HUES64 (cell line): ENCODE measurements around the gene THRAP3.

Experiments used
- H3K27ac ChIP-seq: 2 replicates; pipeline ENCODE4 v1.7.0; 2013; ENCODE audit warnings: low read depth, low read length, inconsistent platforms
- H3K27me3 ChIP-seq: 2 replicates; pipeline ENCODE4 v1.6.1; 2013; ENCODE audit warnings: mild to moderate bottlenecking, low read length; ENCODE audit not compliant: insufficient read depth
- H3K36me3 ChIP-seq: 2 replicates; pipeline ENCODE4 v1.6.1; 2013; ENCODE audit warnings: mild to moderate bottlenecking, low read length; ENCODE audit not compliant: insufficient read depth
- H3K4me1 ChIP-seq: 2 replicates; pipeline ENCODE4 v1.6.1; 2013; ENCODE audit warnings: mild to moderate bottlenecking, low read length, moderate library complexity; ENCODE audit not compliant: insufficient read depth
- H3K4me3 ChIP-seq: 2 replicates; pipeline ENCODE4 v1.5.1; 2013; ENCODE audit warnings: mild to moderate bottlenecking, low read length, moderate library complexity
- H3K9ac ChIP-seq: 2 replicates; pipeline ENCODE4 v1.6.1; 2013; ENCODE audit warnings: mild to moderate bottlenecking, low read depth, low read length
- H3K9me3 ChIP-seq: 2 replicates; pipeline ENCODE4 v1.6.1; 2013; ENCODE audit warnings: low read depth, low read length; ENCODE audit not compliant: insufficient read depth
- WGBS: fragments of 150-250, 120-280 bp; methylation state at CpG from one replicate; pipeline ENCODE4 v1.1.7; 2013; ENCODE audit warnings: missing lambda C conversion rate; 5-methylcytosine and 5-hydroxymethylcytosine counted together

The THRAP3 gene

GRCh38 chr1:36337830-36338229 lies 113.6 kb downstream of the THRAP3 start:
- 96% methylated on average over 6 of the region's 6 CpGs for WGBS
- Histone ChIP-seq H3K9ac (no peak overlapping the region), H3K9me3 (no peaks in the 10 kb centered on the region), H3K27me3 (no peaks in the 10 kb centered on the region), H3K4me1 (no peaks in the 10 kb centered on the region), H3K27ac (no peak overlapping the region), H3K4me3 (no peak overlapping the region), H3K36me3 (0 out of 2 replicates have a peak, but pooled peaks cover 11% of the 10 kb centered on the region)

DNA sequence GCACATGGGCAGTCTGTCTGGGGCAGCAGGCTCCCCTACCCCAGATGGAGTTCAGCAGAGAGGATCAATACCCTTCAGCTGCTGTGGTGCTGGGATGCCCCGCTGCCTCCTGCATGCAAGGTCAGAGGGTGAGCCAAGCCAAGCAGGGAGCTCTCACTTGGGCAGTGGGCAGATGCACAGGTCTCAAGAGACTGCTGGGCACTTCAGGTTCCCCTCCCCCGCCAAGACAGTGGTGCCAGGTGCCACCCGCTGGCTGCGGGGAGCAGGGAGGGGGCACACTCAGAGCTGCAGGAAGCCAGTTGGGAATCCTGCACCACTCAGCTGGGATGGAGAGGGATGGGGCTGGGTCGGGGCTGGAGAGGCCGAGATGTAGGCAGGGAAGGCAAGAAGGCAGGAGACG lies 115.0 kb downstream of the THRAP3 start:
- no peaks in the 10 kb centered on the region for H3K9me3 ChIP-seq
- no peaks in the 10 kb centered on the region for H3K27me3 ChIP-seq
- no peak overlapping the region for H3K4me3 ChIP-seq
- H3K4me1 ChIP-seq = no peaks in the 10 kb centered on the region
- no peak overlapping the region for H3K27ac ChIP-seq
- WGBS = 94% methylated on average over 7 of the region's 7 CpGs
- H3K36me3 ChIP-seq = peaks cover 20% of the 10 kb centered on the region
- H3K9ac ChIP-seq = no peak overlapping the region

DNA sequence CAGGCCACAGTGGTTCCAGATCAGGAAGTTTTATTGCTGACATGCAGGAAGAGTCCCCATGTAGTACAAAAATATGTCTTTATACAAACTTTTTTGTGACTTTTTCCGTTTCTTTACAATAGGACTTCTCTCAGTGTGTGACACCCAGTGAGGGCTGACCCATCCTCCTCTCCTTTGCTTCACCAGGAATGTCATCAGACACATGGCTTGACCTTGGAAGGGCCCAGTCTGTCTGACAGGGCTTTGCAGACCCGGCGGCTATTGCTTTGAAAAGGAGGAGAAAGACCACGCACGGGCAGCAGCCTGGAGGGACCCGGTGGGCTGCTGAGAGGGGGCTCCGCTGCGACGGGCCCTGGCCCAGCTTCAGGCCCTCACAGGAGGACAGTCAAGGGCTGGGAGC lies 115.4 kb downstream of the THRAP3 start:
- 98% methylated on average over 9 of the region's 9 CpGs for WGBS
- Histone ChIP-seq H3K4me1 (no peaks in the 10 kb centered on the region), H3K4me3 (no peak overlapping the region), H3K36me3 (peaks cover 22% of the 10 kb centered on the region), H3K27me3 (no peaks in the 10 kb centered on the region), H3K9ac (no peak overlapping the region), H3K9me3 (no peaks in the 10 kb centered on the region), H3K27ac (no peak overlapping the region)

DNA sequence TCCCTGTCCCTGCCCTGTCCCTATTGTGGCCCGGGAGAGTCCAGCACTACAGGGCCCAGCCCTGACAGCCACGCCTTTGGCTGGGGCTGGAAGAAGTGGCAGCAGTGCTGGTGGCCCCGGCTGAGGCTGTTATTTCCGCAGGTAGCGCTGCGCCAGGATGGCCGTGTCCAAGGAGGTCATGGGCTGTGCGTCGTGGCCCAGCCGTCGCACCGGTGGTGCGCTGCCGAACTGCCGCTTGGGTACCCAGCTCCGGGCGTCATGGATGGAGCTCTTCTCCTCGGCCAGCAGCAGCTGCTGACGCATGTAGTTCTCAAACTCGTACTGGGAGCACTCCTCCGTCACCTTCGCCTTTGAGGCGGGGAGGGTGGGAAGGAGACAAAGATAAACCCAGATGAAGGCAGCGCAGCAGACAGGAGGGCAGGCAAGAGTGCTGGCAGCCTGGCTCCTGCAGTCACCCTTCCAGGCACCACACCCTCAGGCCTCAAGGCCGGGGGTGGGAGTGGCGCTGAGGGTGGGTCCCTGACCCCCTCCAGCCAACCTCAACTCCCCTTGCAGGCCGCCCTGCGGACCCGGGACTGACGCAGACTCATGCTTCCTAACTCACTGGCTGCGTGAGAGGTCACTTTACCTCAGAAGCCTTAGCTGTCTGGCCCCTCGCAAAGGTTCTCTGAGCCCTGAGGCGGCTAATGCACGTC lies 117.5 kb downstream of the THRAP3 start:
- H3K36me3 ChIP-seq = peaks cover 38% of the 10 kb centered on the region
- no peak overlapping the region for H3K9ac ChIP-seq

DNA sequence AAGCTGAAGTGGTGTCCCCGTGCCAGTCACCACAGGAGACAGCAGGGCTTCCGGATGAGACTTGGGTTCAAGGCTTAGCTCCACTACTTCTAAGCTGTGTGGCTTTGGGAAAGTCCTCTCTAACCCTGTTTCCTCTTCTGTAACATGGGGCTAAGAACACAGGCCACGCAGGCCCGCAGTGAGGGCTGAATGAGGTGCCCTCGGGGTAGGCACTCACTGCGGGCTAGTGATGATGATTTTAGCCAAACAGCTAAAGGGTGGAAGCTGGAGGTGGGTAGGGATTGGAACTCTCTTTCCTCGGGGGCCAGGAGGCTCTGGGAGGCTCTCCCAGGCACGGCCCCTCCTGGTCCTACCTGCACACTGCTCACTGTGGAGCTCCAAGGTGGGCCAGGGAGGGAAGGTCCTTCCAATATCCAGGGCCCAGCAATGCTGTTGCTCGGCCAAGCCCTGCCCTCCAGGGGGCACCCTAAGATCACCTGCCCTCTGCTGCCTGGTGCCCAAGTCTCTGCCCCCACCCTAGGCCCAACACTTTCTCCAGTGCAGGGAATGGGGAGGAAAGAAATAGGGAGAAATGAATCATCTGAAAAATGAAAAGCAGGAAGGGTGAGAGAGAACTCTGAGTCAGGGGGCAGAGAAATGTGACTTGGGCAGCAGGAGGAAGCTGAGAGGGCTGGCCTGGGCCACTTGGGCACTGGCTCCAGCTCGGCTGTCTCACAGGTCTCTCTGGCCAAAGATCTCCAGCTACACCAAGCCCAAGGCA lies 118.4 kb downstream of the THRAP3 start:
- no peaks in the 10 kb centered on the region for H3K4me1 ChIP-seq
- H3K27ac ChIP-seq = no peak overlapping the region
- H3K27me3 ChIP-seq = no peaks in the 10 kb centered on the region
- WGBS = 90% methylated on average over 10 of the region's 10 CpGs
- no peak overlapping the region; the same call in 1 of the 2 replicates for H3K9ac ChIP-seq
- H3K36me3 ChIP-seq = peaks cover 45% of the 10 kb centered on the region
- H3K4me3 ChIP-seq = no peak overlapping the region
- no peaks in the 10 kb centered on the region for H3K9me3 ChIP-seq

More for the DNA sequence above, 117.5 kb downstream of the THRAP3 start:
- no peaks in the 10 kb centered on the region for H3K9me3 ChIP-seq
- no peak overlapping the region for H3K4me3 ChIP-seq
- H3K4me1 ChIP-seq = no peaks in the 10 kb centered on the region
- WGBS = 91% methylated on average over 34 of the region's 34 CpGs
- no peaks in the 10 kb centered on the region for H3K27me3 ChIP-seq
- H3K27ac ChIP-seq = no peak overlapping the region

DNA sequence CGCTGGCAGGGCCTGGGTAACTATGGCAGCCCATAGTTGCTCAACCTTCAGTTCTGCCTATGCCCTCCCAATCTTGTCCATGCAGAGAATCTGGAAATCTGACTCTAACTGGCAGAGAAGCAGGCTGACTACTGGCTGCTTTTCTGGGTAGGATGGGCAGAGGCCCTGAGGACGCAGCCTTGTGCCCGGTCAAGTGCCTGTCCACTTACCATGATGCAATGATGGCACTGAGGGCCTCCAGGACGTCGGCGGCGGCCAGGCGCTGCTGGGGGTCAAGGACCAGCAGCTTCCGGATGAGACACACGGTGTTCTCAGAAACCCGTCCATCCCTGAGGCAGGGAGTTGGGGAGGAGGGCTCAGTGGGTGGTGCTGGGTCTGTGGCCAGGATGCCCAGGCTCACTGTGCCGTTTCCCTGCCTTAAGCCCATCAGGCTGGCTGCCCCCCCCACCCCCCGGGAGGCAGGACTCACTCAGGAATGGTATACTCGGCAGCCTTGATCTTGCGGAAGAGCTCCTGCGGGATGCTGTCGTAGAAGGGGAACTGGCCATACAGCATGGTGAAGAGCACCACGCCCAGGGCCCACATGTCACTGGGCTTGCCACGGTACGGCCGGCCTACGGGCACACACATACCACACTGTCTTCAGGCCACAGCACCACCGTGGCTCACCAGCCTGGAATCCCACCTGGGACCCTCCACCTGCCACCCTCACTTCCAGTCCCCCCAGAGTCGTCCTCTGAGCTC lies 119.6 kb downstream of the THRAP3 start:
- H3K27ac ChIP-seq = no peak overlapping the region
- H3K9me3 ChIP-seq = no peaks in the 10 kb centered on the region
- H3K9ac ChIP-seq = no peak overlapping the region
- WGBS = 94% methylated on average over 24 of the region's 24 CpGs
- no peak overlapping the region for H3K4me3 ChIP-seq
- peaks cover 57% of the 10 kb centered on the region for H3K36me3 ChIP-seq
- no peaks in the 10 kb centered on the region for H3K4me1 ChIP-seq
- no peaks in the 10 kb centered on the region for H3K27me3 ChIP-seq

- no peaks in the 10 kb centered on the region for H3K27me3 ChIP-seq
- H3K4me1 ChIP-seq = no peaks in the 10 kb centered on the region
- no peak overlapping the region for H3K27ac ChIP-seq
- no peak overlapping the region for H3K9ac ChIP-seq
- H3K36me3 ChIP-seq = peaks cover 62% of the 10 kb centered on the region
- no peak overlapping the region for H3K4me3 ChIP-seq
- no peaks in the 10 kb centered on the region for H3K9me3 ChIP-seq
- 83% methylated on average over 8 of the region's 8 CpGs for WGBS
These were observed 120.1 kb downstream of the THRAP3 start for GRCh38 chr1:36344395-36344680.

DNA sequence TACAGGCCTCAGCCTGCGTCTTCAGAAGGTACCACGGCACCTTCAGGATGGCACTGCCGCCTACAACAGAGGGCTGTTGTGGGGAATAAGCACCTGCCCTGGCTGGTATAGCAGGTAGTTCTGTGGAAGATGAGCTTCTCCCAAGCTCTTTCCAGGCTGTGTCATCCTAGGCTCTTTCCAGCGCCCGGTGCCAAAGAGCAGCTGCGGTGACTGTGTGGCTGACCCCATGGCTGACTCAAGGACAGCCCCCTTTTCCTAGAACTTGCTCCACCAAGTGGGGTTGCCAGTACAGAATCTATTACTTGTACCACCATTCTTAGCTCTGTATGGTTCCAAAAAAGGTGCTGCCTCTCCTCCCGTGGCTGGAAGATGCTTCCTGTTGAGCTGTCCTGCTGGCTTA lies 121.1 kb downstream of the THRAP3 start:
- Histone ChIP-seq H3K36me3 (peaks cover 69% of the 10 kb centered on the region), H3K4me1 (no peaks in the 10 kb centered on the region), H3K9me3 (no peaks in the 10 kb centered on the region), H3K4me3 (no peak overlapping the region), H3K27me3 (no peaks in the 10 kb centered on the region), H3K9ac (no peak overlapping the region), H3K27ac (no peak overlapping the region)
- WGBS = 96% methylated on average over 7 of the region's 7 CpGs

GRCh38 chr1:36346741-36347370 lies 122.6 kb downstream of the THRAP3 start:
- peaks cover 61% of the 10 kb centered on the region for H3K36me3 ChIP-seq
- H3K4me3 ChIP-seq = no peak overlapping the region
- WGBS = 93% methylated on average over 8 of the region's 8 CpGs
- H3K9ac ChIP-seq = no peak overlapping the region
- H3K9me3 ChIP-seq = no peaks in the 10 kb centered on the region
- H3K27ac ChIP-seq = no peak overlapping the region
- H3K27me3 ChIP-seq = no peaks in the 10 kb centered on the region
- H3K4me1 ChIP-seq = peaks cover 9% of the 10 kb centered on the region; the same call in 1 of the 2 replicates

DNA sequence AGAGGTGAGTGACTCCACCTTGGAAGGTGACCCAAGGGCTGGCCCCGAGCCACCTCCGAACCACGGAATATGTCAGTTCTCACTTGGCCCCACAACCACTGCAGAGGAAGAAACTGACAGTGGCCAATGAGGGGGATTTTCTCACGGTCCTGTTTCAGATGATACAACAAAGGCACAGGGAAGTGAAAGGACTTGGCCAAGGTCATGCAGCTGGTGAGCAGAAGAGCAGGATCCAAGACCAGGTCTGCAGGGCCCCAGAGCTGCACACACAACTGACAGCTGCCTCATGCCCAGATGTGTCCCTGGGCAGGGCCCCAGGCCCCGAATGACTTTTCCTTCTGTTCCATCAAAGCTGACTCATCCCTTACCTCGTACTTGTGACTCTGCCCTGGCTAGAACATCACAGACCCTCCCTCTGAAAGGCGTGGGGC lies 125.0 kb downstream of the THRAP3 start:
- WGBS = 94% methylated on average over 7 of the region's 7 CpGs
- Histone ChIP-seq H3K4me1 (peaks cover 10% of the 10 kb centered on the region; the same call in 1 of the 2 replicates), H3K9ac (no peak overlapping the region), H3K9me3 (no peaks in the 10 kb centered on the region), H3K36me3 (peaks cover 67% of the 10 kb centered on the region), H3K4me3 (no peak overlapping the region), H3K27ac (no peak overlapping the region), H3K27me3 (no peaks in the 10 kb centered on the region)

DNA sequence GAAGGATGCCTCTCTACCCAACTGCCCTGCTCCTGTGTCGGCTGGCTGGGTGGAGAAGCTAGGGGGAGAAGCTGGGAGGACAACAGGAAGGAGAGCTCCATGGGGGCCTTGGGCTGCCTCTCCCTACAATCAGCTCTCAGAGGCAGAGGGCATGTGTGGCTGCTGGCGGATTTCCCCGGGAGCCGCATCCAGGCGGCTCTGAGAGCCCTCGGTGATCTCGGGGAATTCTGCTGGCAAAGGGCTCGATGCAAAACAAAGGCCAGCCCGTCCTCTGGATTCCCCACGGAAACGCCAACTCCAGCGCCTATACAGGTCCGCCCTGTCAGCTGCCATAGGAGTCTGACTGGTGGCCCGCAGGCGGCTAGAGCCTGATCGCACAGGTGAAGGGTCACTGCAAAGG lies 125.6 kb downstream of the THRAP3 start:
- 94% methylated on average over 16 of the region's 16 CpGs for WGBS
- Histone ChIP-seq H3K4me3 (no peak overlapping the region), H3K27ac (no peak overlapping the region), H3K36me3 (peaks cover 69% of the 10 kb centered on the region), H3K9me3 (no peaks in the 10 kb centered on the region), H3K9ac (no peak overlapping the region), H3K27me3 (no peaks in the 10 kb centered on the region), H3K4me1 (peaks cover 10% of the 10 kb centered on the region; the same call in 1 of the 2 replicates)
